ENCODE data around the gene DUSP8. TPM values are rescaled to one million over a fixed set of nuclear protein-coding genes. Genes with fewer than 3 reads are reported as not detected.

Gene DUSP8
- polyA plus RNA-seq, 1 of the 3 experiments (the other 2 are of a cell fraction) = 2.0 TPM

DNA sequence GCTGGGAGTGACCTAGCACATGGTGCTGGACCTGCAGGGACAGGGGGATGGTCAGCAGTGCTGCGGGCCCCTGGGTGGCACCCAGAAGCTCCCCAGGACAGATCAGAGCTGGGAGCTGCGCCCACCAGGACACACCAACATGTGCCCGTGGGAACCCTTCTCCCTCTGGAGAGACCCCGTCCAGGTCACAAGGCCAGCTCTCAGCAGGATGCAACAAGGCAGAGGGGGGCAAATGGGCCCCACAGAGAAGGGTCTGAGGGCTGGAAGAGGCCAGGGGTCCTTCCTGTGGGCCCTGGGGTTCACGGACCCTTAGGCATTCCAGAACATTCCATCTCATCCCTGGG lies 6.2 kb downstream of the DUSP8 start:
- Histone ChIP-seq H4K20me1 (ENCODE audit: insufficient read depth) (peaks cover 18% of the 10 kb centered on the region), H3K79me2 (ENCODE audit: insufficient read depth) (no peaks in the 10 kb centered on the region), H3K9ac (no peak overlapping the region), H3K9me3 (no peaks in the 10 kb centered on the region), H3K4me2 (no peak overlapping the region), H3F3A (replicated peaks; ENCODE audit: insufficient read depth) (no peaks in the 10 kb centered on the region), H3K9me2 (no peaks in the 10 kb centered on the region), H3K36me3 (replicated peaks in 1 of 2; ENCODE audit: control insufficient read depth in 1 of 2, insufficient read depth in 2 of 2, low read length in 1 of 2) (no peaks in the 10 kb centered on the region), H3K27me3 (ENCODE audit: insufficient read depth) (no peaks in the 10 kb centered on the region), H3K4me1 (ENCODE audit: control insufficient read depth in 1 of 2, insufficient read depth in 2 of 2, low read depth in 1 of 2, low read length in 1 of 2) (peaks cover 0 to 38% of the 10 kb centered on the region in 2 experiments; a peak in 1 of 4 replicates), H2AFZ (ENCODE audit: low read depth) (no peak overlapping the region), H3K27ac (ENCODE audit: low read depth in 2 of 2, low read length in 1 of 2) (no peak overlapping the region), H3K4me3 (ENCODE audit: low read depth in 2 of 2, low read length in 1 of 2) (no peak overlapping the region)
- CTCF ChIA-PET = interaction anchor here (0.5 to 18.1 kb wide), 4 partner anchors 8 to 30 kb away, joined by 3 to 398 read pairs (median 26); no protein-coding TSS in a partner anchor
- 63% methylated on average over 2 of the region's 5 CpGs for WGBS (ENCODE audit: low lambda C conversion rate)
- no peak for TF ChIP-seq MEF2A (IDR thresholded peaks at IDR 0.05; ENCODE audit: borderline replicate concordance, low read depth)
- TF ChIP-seq TAF1 (IDR thresholded peaks at IDR 0.05; ENCODE audit: borderline replicate concordance, low read depth, low read length) = no peak
- TF ChIP-seq GATA2 (CRISPR knock-in tag; IDR thresholded peaks at IDR 0.05) = no peak
- no peak for TF ChIP-seq RAD21 (IDR thresholded peaks at IDR 0.05; ENCODE audit: low read length)
- TF ChIP-seq CHD2 (IDR thresholded peaks at IDR 0.05; ENCODE audit: low read length, partially characterized antibody) = no peak
- no peak for TF ChIP-seq POLR2AphosphoS5 (IDR thresholded peaks at IDR 0.05; ENCODE audit: low read depth, low read length)
- no peak for TF ChIP-seq RCOR1 (IDR thresholded peaks at IDR 0.05; ENCODE audit: low read length)
- TF ChIP-seq FOXJ3 (CRISPR knock-in tag; IDR thresholded peaks at IDR 0.05) = no peak
- TF ChIP-seq ELF1 (IDR thresholded peaks at IDR 0.05) = no peak
- TF ChIP-seq JUND (IDR thresholded peaks at IDR 0.05) = no peak
- TF ChIP-seq, protein P1, sequence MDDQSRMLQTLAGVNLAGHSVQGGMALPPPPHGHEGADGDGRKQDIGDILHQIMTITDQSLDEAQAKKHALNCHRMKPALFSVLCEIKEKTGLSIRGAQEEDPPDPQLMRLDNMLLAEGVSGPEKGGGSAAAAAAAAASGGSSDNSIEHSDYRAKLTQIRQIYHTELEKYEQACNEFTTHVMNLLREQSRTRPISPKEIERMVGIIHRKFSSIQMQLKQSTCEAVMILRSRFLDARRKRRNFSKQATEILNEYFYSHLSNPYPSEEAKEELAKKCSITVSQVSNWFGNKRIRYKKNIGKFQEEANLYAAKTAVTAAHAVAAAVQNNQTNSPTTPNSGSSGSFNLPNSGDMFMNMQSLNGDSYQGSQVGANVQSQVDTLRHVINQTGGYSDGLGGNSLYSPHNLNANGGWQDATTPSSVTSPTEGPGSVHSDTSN (IDR thresholded peaks at IDR 0.05) = no peak
- TF ChIP-seq RXRA (IDR thresholded peaks at IDR 0.05; ENCODE audit: borderline replicate concordance, low read depth) = no peak
- no peak for TF ChIP-seq RFX5 (IDR thresholded peaks at IDR 0.05; ENCODE audit: low read length)
- no peak for DNase-seq
- POLR2A ChIA-PET = no interaction called here

DNA sequence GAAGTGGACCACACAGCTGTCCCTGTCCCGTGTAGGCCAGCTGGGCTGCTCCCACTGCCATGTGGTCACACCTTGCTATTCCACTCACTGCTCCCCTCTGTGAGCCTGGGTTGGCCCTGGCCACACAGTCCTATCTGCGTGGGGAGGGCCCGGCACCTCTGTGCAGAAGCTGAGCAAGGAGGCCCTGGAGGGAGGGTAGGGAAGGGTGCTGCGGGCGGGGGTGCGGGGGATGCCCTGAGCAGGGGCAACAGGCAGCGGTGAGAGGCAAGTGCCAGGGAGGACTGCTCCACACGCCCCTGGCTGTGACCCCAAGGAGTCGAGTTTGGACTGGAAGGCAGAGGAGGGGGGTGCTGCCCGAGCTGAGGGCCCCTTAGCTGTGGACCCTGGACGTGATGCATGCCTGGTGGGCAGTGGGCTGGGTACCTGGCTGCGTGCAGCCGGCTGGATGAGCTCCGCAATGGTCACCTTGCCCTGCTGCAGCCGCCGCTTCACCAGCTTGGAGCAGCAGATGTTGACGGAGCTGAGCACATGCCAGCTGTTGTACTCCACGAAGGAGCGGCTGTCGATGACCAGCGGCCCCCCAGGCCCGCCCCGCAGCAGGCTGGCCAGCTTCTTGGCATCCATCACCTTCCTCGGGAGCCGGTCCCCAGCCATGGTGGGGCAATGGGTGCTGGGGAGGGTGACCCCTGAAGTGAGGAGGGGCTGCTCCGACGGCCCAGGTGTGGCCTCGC lies 6.7 kb downstream of the DUSP8 start:
- Histone ChIP-seq H3K4me2 (0 out of 2 replicates have a peak overlapping the region, but pooled peaks have one; percentile 11), H2AFZ (ENCODE audit: low read depth) (no peak overlapping the region), H3K4me3 (ENCODE audit: low read depth in 2 of 2, low read length in 1 of 2) (no peak overlapping the region), H3F3A (replicated peaks; ENCODE audit: insufficient read depth) (no peaks in the 10 kb centered on the region), H4K20me1 (ENCODE audit: insufficient read depth) (peaks cover 18% of the 10 kb centered on the region), H3K36me3 (replicated peaks in 1 of 2; ENCODE audit: control insufficient read depth in 1 of 2, insufficient read depth in 2 of 2, low read length in 1 of 2) (no peaks in the 10 kb centered on the region), H3K9ac (no peak overlapping the region), H3K9me3 (no peaks in the 10 kb centered on the region), H3K27ac (ENCODE audit: low read depth in 2 of 2, low read length in 1 of 2) (no peak overlapping the region), H3K9me2 (no peaks in the 10 kb centered on the region), H3K79me2 (ENCODE audit: insufficient read depth) (no peaks in the 10 kb centered on the region), H3K27me3 (ENCODE audit: insufficient read depth) (no peaks in the 10 kb centered on the region), H3K4me1 (ENCODE audit: control insufficient read depth in 1 of 2, insufficient read depth in 2 of 2, low read depth in 1 of 2, low read length in 1 of 2) (peaks cover 0 to 34% of the 10 kb centered on the region in 2 experiments; a peak in 1 of 4 replicates)
- WGBS (ENCODE audit: low lambda C conversion rate) = 76% methylated on average over 8 of the region's 28 CpGs
- TF ChIP-seq, protein P2, sequence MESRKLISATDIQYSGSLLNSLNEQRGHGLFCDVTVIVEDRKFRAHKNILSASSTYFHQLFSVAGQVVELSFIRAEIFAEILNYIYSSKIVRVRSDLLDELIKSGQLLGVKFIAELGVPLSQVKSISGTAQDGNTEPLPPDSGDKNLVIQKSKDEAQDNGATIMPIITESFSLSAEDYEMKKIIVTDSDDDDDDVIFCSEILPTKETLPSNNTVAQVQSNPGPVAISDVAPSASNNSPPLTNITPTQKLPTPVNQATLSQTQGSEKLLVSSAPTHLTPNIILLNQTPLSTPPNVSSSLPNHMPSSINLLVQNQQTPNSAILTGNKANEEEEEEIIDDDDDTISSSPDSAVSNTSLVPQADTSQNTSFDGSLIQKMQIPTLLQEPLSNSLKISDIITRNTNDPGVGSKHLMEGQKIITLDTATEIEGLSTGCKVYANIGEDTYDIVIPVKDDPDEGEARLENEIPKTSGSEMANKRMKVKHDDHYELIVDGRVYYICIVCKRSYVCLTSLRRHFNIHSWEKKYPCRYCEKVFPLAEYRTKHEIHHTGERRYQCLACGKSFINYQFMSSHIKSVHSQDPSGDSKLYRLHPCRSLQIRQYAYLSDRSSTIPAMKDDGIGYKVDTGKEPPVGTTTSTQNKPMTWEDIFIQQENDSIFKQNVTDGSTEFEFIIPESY (IDR thresholded peaks at IDR 0.05; ENCODE audit: borderline replicate concordance, low read depth) = no peak
- TF ChIP-seq, protein P1 (IDR thresholded peaks at IDR 0.05) = no peak
- TF ChIP-seq, protein P3, sequence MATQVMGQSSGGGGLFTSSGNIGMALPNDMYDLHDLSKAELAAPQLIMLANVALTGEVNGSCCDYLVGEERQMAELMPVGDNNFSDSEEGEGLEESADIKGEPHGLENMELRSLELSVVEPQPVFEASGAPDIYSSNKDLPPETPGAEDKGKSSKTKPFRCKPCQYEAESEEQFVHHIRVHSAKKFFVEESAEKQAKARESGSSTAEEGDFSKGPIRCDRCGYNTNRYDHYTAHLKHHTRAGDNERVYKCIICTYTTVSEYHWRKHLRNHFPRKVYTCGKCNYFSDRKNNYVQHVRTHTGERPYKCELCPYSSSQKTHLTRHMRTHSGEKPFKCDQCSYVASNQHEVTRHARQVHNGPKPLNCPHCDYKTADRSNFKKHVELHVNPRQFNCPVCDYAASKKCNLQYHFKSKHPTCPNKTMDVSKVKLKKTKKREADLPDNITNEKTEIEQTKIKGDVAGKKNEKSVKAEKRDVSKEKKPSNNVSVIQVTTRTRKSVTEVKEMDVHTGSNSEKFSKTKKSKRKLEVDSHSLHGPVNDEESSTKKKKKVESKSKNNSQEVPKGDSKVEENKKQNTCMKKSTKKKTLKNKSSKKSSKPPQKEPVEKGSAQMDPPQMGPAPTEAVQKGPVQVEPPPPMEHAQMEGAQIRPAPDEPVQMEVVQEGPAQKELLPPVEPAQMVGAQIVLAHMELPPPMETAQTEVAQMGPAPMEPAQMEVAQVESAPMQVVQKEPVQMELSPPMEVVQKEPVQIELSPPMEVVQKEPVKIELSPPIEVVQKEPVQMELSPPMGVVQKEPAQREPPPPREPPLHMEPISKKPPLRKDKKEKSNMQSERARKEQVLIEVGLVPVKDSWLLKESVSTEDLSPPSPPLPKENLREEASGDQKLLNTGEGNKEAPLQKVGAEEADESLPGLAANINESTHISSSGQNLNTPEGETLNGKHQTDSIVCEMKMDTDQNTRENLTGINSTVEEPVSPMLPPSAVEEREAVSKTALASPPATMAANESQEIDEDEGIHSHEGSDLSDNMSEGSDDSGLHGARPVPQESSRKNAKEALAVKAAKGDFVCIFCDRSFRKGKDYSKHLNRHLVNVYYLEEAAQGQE (IDR thresholded peaks at IDR 0.05; ENCODE audit: low read depth, low read length) = no peak
- TF ChIP-seq FOXM1 (IDR thresholded peaks at IDR 0.05; ENCODE audit: low read depth) (no peak), JUND (IDR thresholded peaks at IDR 0.05) (no peak), FOXJ3 (CRISPR knock-in tag; IDR thresholded peaks at IDR 0.05) (no peak), CHD2 (IDR thresholded peaks at IDR 0.05; ENCODE audit: low read length, partially characterized antibody) (no peak)
- POLR2A ChIA-PET = interaction anchor here (1.3 kb wide), 1 partner anchor 8 kb away, joined by 6 read pairs; no protein-coding TSS in a partner anchor
- DNase-seq = no peak
- CTCF ChIA-PET = interaction anchor here (0.6 to 18.1 kb wide), 6 partner anchors 9 to 1117 kb away, joined by 3 to 398 read pairs (median 4); no protein-coding TSS in a partner anchor
